Measurements from ENCODE around the gene COX19. TPM values are rescaled to one million over a fixed set of nuclear protein-coding genes. Genes with fewer than 3 reads are reported as not detected.
"Not testable (repeated sequence)": the region's sequence is repeated elsewhere in the genome, so short reads cannot be mapped to it uniquely, and the experiment has no call there.

Gene COX19
- total RNA-seq, 1 experiment from 2014 or later: 14.0 TPM

DNA sequence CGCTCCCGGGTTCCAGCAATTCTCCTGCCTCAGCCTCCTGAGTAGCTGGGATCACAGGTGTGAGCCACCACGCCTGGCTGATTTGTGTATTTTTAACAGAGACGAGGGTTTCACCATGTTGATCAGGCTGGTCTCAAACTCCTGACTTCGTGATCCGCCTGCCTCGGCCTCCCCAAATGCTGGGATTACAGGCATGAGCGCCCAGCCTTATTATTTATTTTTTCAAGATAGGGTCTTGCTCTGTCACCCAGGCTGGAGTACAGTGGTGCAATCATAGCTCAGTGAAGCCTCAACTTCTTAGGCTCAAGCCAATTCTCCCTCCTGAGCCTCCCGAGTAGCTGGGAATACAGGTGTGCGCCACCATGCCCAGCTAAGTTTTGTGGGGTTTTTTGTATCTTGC lies 15.6 kb downstream of the COX19 start:
- POLR2A ChIA-PET; H3K27me3 ChIP-seq (ENCODE audit: insufficient read depth, low read length); BruUV-seq (replicated peaks); CTCF ChIA-PET; H3K4me2 ChIP-seq (ENCODE audit: low read length); H3K27ac ChIP-seq (ENCODE audit: low read depth, low read length); H2AFZ ChIP-seq (ENCODE audit: low read depth, low read length, poor library complexity, severe bottlenecking); intact Hi-C loops (cut with micrococcal nuclease); DNase-seq (ENCODE audit: low read depth, low spot score); RAD21 ChIA-PET (ENCODE audit: low non-redundant PET in 1 of 2, low total read pairs in 2 of 2, uncharacterized antibody in 2 of 2, unreplicated experiment in 2 of 2); H3K9ac ChIP-seq (ENCODE audit: low read length); H4K20me1 ChIP-seq (ENCODE audit: insufficient read depth); H3K9me2 ChIP-seq (ENCODE audit: insufficient read depth); H3K79me2 ChIP-seq (ENCODE audit: insufficient read depth, low read length); H3K4me3 ChIP-seq (replicated peaks in 1 of 2; ENCODE audit: low read depth in 1 of 2, low read length in 2 of 2); H3K4me1 ChIP-seq (ENCODE audit: control insufficient read depth in 1 of 2, insufficient read depth in 2 of 2, low read length in 2 of 2); H3K36me3 ChIP-seq (ENCODE audit: control insufficient read depth in 1 of 2, insufficient read depth in 2 of 2, low read length in 2 of 2); H3K9me3 ChIP-seq (ENCODE audit: control insufficient read depth in 1 of 2, insufficient read depth in 1 of 2, low read depth in 1 of 2, low read length in 2 of 2); ATAC-seq: not testable (repeated sequence)

DNA sequence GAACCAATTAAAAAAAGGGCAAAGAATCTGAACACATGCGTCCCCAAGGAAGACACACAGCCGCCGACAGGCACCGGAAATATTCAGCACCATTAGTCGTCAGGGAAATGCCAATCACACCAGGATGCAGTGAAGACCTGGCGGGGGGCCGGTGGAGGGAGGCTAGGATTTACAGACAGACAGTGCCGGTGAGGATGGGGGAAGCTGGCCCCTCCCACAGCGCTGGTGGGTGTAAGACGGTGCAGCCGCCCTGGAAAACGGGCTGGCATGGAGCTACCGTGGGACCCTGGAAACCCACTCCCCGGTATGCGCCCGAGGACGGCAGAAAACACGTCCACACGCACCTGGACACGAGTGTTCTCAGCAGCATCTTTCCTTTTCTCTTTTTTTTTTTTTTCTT lies 16.1 kb downstream of the COX19 start:
- intact Hi-C loops (cut with micrococcal nuclease): no loop called here
- ChIA-PET RAD21 (ENCODE audit: low non-redundant PET in 1 of 2, low total read pairs in 2 of 2, uncharacterized antibody in 2 of 2, unreplicated experiment in 2 of 2) (no interaction called here), CTCF (no interaction called here), POLR2A (no interaction called here)
- no peaks in the 10 kb centered on the region for H3K9me2 ChIP-seq (ENCODE audit: insufficient read depth)
- H4K20me1 ChIP-seq (ENCODE audit: insufficient read depth): no peaks in the 10 kb centered on the region
- H3K27me3 ChIP-seq (ENCODE audit: insufficient read depth, low read length): no peaks in the 10 kb centered on the region
- H3K4me3 ChIP-seq (replicated peaks in 1 of 2; ENCODE audit: low read depth in 1 of 2, low read length in 2 of 2): no peak overlapping the region
- H3K4me2 ChIP-seq (ENCODE audit: low read length): no peak overlapping the region
- no peak overlapping the region for H3K9ac ChIP-seq (ENCODE audit: low read length)
- BruUV-seq (replicated peaks): no TSS peak
- peaks cover 0 to 4% of the 10 kb centered on the region in 2 experiments; a peak in 1 of 4 replicates for H3K4me1 ChIP-seq (ENCODE audit: control insufficient read depth in 1 of 2, insufficient read depth in 2 of 2, low read length in 2 of 2)
- no peak overlapping the region for H3K27ac ChIP-seq (ENCODE audit: low read depth, low read length)
- H3K9me3 ChIP-seq (ENCODE audit: control insufficient read depth in 1 of 2, insufficient read depth in 1 of 2, low read depth in 1 of 2, low read length in 2 of 2): no peaks in the 10 kb centered on the region
- no peaks in the 10 kb centered on the region for H3K79me2 ChIP-seq (ENCODE audit: insufficient read depth, low read length)
- no peaks in the 10 kb centered on the region for H3K36me3 ChIP-seq (ENCODE audit: control insufficient read depth in 1 of 2, insufficient read depth in 2 of 2, low read length in 2 of 2)
- H2AFZ ChIP-seq (ENCODE audit: low read depth, low read length, poor library complexity, severe bottlenecking): no peak overlapping the region
- ATAC-seq (no peak), DNase-seq (ENCODE audit: low read depth, low spot score) (no peak)
- TF ChIP-seq, protein P1, sequence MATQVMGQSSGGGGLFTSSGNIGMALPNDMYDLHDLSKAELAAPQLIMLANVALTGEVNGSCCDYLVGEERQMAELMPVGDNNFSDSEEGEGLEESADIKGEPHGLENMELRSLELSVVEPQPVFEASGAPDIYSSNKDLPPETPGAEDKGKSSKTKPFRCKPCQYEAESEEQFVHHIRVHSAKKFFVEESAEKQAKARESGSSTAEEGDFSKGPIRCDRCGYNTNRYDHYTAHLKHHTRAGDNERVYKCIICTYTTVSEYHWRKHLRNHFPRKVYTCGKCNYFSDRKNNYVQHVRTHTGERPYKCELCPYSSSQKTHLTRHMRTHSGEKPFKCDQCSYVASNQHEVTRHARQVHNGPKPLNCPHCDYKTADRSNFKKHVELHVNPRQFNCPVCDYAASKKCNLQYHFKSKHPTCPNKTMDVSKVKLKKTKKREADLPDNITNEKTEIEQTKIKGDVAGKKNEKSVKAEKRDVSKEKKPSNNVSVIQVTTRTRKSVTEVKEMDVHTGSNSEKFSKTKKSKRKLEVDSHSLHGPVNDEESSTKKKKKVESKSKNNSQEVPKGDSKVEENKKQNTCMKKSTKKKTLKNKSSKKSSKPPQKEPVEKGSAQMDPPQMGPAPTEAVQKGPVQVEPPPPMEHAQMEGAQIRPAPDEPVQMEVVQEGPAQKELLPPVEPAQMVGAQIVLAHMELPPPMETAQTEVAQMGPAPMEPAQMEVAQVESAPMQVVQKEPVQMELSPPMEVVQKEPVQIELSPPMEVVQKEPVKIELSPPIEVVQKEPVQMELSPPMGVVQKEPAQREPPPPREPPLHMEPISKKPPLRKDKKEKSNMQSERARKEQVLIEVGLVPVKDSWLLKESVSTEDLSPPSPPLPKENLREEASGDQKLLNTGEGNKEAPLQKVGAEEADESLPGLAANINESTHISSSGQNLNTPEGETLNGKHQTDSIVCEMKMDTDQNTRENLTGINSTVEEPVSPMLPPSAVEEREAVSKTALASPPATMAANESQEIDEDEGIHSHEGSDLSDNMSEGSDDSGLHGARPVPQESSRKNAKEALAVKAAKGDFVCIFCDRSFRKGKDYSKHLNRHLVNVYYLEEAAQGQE (IDR thresholded peaks at IDR 0.05; ENCODE audit: low read depth): no peak
- TF ChIP-seq ELF1 (IDR thresholded peaks at IDR 0.05; ENCODE audit: borderline replicate concordance, low read depth) (no peak), EZH2 (IDR thresholded peaks at IDR 0.05) (no peak), SP1 (IDR thresholded peaks at IDR 0.05; ENCODE audit: low read depth) (no peak), TCF7L2 (IDR thresholded peaks at IDR 0.05; ENCODE audit: borderline replicate concordance, extremely low read depth, insufficient read depth, insufficient read length) (no peak), CEBPB (IDR thresholded peaks at IDR 0.05; ENCODE audit: low read depth) (no peak), JUND (IDR thresholded peaks at IDR 0.05) (no peak), YY1 (IDR thresholded peaks at IDR 0.05; ENCODE audit: extremely low read depth, insufficient replicate concordance, low read depth, low read length) (no peak), SRF (IDR thresholded peaks at IDR 0.05; ENCODE audit: low read depth) (no peak), EGR1 (IDR thresholded peaks at IDR 0.05; ENCODE audit: low read depth) (no peak)
- TF ChIP-seq, protein P2, sequence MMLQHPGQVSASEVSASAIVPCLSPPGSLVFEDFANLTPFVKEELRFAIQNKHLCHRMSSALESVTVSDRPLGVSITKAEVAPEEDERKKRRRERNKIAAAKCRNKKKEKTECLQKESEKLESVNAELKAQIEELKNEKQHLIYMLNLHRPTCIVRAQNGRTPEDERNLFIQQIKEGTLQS (IDR thresholded peaks at IDR 0.05): no peak
- TF ChIP-seq, protein P3, sequence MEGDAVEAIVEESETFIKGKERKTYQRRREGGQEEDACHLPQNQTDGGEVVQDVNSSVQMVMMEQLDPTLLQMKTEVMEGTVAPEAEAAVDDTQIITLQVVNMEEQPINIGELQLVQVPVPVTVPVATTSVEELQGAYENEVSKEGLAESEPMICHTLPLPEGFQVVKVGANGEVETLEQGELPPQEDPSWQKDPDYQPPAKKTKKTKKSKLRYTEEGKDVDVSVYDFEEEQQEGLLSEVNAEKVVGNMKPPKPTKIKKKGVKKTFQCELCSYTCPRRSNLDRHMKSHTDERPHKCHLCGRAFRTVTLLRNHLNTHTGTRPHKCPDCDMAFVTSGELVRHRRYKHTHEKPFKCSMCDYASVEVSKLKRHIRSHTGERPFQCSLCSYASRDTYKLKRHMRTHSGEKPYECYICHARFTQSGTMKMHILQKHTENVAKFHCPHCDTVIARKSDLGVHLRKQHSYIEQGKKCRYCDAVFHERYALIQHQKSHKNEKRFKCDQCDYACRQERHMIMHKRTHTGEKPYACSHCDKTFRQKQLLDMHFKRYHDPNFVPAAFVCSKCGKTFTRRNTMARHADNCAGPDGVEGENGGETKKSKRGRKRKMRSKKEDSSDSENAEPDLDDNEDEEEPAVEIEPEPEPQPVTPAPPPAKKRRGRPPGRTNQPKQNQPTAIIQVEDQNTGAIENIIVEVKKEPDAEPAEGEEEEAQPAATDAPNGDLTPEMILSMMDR (IDR thresholded peaks at IDR 0.05 in 2 of 3, conservative IDR thresholded peaks at IDR 0.05 in 1 of 3; ENCODE audit: borderline replicate concordance in 1 of 3, insufficient read depth in 1 of 3, low read depth in 2 of 3, low read length in 2 of 3): no peak
- TF ChIP-seq, protein P4, sequence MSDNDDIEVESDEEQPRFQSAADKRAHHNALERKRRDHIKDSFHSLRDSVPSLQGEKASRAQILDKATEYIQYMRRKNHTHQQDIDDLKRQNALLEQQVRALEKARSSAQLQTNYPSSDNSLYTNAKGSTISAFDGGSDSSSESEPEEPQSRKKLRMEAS (IDR thresholded peaks at IDR 0.05): no peak

Data from HCT116 (cell line).